LHCN-M2 (cell line): ENCODE results near the gene MT1HL1. TPM values are rescaled to one million over a fixed set of nuclear protein-coding genes. Genes with fewer than 3 reads are reported as not detected.
A peak's percentile ranks its signal among the peaks of the same experiment; 100 is the strongest.
"Not testable (repeated sequence)": the region's sequence is repeated elsewhere in the genome, so short reads cannot be mapped to it uniquely, and the experiment has no call there.

Source experiments
- DNase-seq: peaks from one replicate; pipeline ENCODE4 v3.0.0-alpha.2; 2012; ENCODE audit warnings: low read depth
- total RNA-seq: library from RNA; depleted of rRNA; stranded (reverse); fragments of >200 nt; gene quantifications from 2 replicates; pipeline ENCODE4 v1.2.3, GENCODE V29; 2014; rRNA removed

The MT1HL1 gene
- total RNA-seq, 1 experiment from 2014 or later = not detected

DNA sequence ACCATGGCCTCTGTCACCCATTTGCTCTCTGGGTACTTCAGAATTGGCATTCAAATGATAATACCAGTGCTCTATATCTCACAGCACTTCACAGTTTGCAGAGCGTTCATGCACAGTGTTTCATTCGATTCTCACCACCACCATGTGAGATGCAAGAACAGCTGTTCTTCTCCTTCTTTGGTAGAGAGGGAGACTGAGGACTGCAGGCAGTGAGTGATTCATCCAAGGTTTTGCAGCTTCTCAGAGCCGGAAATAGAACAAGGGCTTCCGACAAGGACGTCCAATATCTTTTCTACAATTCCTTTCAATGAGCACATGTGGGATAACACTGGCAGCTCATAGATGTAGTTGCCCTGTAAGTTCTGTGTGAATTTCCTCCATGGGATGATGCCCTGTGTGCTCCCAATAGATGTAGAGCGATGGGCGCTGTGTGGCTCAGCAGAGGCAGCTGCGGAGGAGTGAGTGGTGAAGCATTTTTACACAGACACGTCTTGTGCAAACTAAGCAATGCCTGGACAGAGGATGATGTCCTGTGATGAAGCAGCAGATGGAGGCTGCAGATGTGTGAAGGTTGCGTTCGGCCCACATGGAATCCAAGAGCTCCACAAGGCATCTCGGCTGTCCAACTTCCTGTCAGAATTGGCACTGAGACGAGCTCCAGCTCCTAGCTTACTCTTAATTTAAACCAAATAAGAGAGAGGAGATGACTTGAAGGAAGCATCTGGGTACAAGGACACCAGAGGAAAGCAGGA, 24.9 kb downstream of the MT1HL1 start:
- no peak for DNase-seq

DNA sequence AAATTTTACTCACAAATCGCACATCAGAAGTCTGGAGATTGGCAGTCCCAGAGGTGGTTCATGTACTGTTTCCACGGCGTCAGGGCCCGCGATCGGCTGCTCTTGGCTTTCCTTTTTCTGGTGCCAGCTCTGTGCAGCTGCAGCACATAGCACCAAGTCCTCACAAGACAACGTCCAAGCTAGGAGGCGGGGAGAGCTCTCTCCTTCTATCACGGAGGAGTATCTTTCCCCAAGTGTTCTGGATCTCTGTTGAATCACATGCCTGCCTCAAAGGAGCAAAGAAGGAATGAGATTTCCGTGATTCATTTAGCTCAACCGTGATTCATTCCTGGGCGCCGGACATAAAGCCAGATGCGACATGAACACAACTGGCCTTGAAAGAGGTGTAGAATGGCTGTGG, 25.5 kb downstream of the MT1HL1 start:
- peak; percentile 29 for DNase-seq

DNA sequence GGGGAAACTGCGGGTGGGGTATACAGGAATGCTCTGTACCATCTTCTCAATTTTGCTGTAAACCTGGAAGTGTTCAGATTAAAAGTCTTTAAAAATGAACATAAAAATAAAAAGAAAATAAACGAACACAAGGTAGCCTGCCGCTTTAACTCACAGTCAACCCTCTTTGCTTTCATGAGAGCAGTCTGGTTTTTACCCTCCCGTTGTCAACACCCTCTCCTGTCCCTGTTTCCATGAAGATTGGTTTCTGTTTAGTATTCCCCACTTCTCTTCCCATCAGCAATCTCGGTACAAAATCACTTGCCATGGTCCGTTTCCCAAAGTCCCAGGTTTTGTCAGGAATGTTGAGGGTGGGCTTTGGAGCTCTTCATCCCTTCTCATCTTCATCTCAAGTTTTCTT, 28.8 kb downstream of the MT1HL1 start:
- DNase-seq = no peak

DNA sequence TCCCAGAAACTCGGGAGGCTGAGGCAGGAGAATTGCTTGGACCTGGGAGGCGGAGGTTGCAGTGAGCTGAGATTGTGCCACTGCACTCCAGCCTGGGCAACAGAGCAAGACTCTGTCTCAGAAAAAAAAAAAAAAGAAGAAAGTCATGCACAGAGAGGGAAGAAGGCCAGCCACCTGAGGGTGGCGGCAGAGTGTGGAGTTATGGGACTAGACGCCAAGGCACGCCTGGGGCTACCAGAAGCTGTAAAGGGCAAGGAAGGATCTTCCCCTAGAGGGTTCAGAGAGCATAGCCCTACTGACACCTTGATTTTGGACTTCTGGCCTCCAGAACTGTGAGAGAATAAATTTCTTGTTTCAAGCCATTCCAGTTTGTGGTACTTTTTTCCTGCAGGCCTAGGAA, 30.2 kb downstream of the MT1HL1 start:
- not testable (repeated sequence) for DNase-seq

DNA sequence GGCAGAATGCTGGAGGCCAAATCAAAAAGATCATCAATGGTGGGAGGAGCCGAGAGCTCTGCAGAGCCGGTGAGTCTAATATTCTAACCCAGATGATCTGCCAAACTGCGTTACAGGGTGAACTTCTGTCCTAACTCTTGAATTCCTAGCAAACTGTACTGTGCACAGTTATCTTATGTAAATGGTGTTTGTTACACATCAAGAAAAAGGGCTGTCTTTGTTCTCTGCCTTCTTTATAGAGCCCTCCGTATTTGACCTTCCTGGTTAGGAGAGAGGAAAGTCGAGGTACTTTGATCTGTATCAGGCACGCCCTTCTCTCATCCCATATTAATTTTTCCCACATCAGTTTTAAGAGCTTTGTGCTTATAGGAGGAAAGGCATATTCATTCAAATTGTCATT, 37.6 kb downstream of the MT1HL1 start:
- no peak for DNase-seq

DNA sequence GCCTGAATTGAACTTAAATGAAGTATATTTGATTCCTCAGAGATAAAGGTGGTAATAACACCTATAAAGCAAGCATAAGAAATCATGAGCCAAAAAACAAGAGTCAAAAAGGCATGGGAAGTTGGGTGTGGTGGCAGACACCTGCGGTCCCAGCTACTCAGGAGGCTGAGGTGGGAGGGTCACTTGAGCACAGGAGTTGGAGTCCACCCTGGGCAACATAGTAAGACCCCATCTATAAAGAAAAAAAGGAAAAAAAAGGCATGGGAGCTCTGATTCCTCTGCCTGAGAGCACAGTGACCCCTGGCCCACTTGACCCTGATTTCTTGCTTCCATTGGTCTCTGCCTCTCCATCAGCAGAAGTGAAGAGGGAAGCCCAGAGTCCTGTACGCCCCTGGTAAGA, 40.3 kb downstream of the MT1HL1 start:
- DNase-seq = no peak

DNA sequence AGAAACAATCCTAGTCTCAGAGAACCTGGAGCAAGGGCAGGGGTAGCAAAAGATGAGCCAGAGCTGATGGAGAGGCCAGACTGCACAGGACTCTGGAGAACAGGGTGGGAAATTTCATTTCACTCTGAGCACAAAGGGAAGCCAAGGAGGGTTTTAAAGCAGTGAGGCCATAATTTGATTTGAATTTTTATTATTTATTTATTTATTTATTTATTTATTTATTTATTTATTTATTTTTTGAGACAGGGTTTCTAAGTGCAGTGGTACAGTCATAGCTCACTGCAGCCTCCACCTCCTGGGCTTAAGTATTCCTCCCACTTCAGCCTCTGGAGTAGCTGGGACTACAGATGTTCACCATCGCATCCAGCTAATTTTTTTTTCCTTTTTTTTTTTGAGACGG, 45.1 kb downstream of the MT1HL1 start:
- DNase-seq = no peak

DNA sequence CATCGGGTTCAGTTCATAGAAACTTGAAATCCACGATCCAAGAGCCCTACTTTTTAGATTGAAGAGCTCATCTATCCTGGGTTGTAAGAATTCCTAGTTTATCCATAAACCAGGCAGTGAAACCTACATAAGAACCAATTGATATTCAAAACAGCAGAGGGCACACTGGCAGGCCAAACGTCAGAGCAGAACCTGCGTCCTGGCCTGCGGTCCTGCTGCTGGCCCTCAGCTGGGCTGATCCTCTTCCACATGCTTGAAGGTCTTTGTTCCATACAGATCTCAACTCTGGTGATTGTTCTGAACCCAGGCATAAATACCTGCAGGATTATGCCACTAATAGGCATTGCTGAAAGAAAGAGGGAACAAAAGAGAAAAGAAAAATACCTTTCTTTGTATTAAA, 47.0 kb downstream of the MT1HL1 start:
- DNase-seq = no peak

Other genes starting within 250 kb of the MT1HL1 start
- 22.6 and 23.2 TPM in 2 replicates for gene MTR, start 209.1 kb downstream of the MT1HL1 start, total RNA-seq
- 0.06 TPM in 1 of 2 replicates, not detected in the other for gene RYR2, start 37.7 kb upstream of the MT1HL1 start, total RNA-seq